HG03064 (cell line): ENCODE data around the gene KLK1.

ENCODE experiments used
- ATAC-seq: cut with Tn5 transposase; IDR thresholded peaks from one replicate; pipeline ENCODE4 v1.9.1; 2021; ENCODE audit warnings: low read depth; ENCODE audit not compliant: unreplicated experiment

The KLK1 gene

DNA sequence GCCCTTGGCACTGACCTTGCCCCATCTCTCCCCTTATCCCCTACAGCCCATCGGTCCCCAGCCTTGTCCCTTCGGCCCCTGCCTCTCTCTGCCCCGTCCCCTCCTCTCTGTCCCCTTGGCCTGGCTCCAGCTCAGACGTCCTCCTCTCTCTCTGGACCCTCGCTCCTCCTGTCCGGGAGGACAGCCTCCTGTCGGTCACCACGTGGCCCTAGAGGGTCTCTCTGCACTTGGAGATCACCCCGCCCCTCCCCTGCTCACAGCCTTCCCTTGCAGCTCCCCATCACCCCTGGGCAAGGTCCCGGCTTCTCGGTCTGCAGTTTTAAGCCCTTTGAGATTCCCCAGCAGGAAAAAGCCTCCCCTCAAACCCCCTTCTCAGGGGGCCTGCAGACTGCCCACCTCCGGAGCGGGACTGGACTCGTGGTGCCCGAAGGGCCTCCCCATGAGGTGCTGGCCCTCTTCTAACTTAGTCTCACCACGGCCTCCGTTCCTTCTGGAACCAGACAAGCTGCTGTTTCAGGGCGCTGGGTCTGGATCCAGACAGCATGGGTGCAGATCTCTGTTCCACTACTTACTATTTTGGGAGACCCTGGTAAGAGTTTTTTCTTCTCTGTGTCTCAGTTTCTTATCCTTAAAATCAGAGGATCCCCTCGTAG is 13.1 kb upstream of the KLK1 start:
- ATAC-seq: no peak

DNA sequence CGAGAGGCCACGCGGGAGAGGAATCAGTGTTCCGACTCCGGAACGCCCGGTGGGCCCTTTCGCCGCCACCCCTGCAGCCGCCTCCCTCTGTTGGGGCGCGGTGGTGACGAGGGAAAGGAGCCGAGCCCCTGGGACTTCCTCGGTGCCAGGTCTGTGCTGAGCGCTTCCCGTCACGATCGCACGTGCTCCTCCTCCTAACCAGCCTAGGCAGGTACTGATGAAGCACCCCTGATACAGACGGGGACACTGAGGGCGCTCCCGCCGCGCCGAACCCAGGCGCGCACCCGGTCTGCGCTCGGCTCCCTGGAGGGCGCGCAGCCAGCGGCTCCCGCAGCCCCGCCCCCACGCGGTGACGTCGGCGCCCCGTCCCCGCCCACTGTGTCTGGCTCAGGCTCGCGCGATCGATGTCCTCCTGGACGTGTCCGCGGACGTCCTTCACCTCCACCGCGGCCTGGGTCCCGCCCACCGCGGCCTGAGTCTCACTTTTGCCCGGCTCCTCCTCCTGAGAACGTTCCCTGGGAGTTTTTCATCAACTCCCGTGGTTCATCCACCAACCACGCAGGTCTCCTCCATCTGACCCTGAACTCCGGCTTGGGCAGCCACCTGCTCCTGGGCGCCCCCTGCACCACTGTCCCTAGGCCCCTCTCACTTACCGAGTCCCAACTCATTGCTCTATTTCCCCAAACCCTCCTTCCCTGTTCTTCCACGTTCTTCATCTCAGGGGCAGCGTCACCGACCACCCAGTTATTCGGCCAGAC is 12.4 kb upstream of the KLK1 start:
- peak; percentile 61 for ATAC-seq

GRCh38 chr19:50835103-50835784 is 11.7 kb upstream of the KLK1 start:
- no peak for ATAC-seq

DNA sequence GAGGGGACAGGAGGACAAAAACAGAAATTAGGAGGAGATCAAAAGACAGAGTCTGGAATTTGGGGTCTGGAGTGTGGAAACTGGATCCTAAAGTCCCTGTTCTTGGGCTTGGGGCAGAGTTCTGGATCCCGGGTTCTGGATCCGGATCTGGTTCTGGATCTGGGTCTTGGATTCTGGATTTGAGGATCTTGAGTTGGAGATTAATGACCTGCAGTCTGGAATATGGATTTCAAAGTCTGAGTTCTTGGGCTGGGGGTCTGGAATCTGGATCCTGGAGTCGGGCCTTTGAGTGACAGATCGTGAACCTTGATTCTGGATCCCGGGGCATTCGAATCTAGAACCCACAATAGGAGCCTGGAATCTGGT is 10.2 kb upstream of the KLK1 start:
- no peak for ATAC-seq

DNA sequence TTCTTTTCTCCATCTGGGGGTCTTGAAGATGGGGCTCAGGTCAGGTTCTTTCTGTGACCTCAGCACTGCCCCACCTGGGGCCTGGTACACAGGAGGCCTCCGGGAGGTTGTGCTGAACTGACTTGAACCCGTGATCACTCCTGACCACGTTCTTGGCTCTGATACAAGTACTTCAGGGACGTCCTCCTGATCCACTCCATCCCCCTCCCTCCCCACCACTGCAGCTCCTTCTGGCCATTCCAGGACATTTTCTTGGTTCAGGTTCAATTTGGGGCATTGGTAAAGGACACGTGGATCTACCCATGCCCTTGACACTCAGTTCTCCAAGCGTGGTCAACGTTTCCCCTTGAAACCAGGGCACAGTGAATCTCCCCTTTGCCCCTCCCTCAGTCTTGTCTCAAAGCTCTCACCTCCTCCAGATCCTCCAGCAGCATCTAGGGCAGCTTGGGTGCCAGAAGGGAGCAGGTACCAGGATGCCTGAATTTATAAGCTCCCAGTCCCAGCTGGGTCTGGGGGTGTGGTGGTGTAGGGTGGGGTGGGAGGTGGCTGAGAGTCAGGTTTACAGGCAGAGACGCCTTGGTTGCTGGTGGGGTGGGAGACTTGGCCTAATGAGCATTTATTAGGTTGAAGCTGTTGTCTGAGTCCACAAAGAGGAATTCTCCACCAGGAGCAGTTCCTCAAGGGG is 9.7 kb upstream of the KLK1 start, which contains the start of gene KLK15:
Gene KLK15, minus strand, starts transcription at position 458 of the 685 bp plus-strand sequence. CDS start 2,082 bp downstream, outside the sequence.
- ATAC-seq: no peak

GRCh38 chr19:50832666-50833065 is 9.1 kb upstream of the KLK1 start:
- ATAC-seq: no peak

GRCh38 chr19:50831026-50831396 is 7.4 kb upstream of the KLK1 start:
- ATAC-seq: no peak

DNA sequence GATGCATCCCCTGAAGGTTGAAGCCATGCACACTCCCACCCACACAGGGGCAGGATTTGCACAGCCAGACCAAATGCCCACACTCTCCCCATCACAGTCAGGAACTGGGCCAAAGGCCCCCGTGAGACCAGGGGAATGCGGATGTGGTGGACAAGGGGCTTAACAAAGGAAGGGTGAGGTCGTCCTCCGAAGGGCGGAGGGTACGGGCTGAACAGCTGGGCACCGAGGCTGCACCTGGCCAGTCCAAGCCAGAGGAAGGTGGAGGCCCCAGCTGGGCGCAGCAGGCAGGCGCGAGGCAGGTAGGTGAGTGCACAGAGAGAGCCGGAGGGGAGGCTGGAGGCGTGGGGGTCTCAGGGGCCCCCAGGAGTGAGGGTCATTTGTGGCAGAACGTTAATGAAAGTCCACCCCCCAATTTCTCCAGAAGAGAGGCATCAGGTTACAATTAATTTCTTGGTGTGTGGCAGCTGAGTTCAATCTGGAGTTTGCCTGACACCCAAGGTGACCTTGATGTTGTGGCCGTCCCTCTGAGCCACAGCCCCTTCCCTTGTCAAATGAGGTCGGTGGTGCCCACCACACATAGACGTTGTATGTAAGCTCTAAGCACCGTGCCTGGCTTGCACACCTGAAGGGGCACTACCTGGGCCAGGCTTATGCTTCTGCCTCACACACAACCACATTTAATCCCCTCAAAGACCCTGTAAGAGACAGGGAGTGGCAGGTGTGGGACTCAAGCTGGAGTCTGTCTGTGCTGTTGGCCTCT is 6.9 kb upstream of the KLK1 start:
- no peak for ATAC-seq

- ATAC-seq: no peak
Measured at GRCh38 chr19:50829801-50830200, 6.2 kb upstream of the KLK1 start.

- ATAC-seq: no peak
Measured at GRCh38 chr19:50827476-50827875, 3.9 kb upstream of the KLK1 start.

DNA sequence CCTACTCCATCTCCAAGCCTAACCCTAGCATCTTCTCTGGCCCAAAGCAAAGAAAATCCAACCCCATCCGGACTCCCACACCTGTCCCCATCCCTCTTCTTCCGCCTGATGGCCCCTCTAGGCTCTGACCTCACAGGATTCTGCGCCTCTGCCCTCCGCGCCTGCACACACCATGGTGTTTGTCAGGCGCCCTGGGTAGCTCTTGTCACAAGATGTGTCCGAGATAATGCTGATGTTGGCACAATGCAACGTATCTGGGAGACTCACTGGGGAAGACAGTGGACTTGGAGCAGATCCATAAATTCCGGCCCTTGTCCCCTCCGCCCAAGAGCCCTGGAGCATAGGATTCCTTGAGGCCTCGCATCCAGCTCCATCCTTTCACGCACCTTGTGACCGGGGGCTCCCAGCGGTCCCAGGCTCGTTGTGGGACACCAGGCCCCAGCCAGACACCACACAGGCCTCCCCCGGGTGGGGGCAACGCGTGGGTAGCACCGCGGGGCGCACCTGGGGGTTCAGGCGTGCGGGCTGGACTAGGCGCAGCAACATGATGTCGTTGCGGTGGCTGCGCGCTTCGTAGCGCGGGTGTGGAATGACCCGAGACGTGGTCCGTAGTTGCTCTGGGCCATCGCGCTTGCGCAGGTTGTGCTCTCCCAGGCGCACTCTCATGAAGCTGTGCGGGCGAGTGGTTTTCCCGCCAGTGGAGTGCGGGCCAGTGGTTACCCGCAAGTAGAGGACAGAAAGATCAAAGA is 3.1 kb upstream of the KLK1 start:
- ATAC-seq: no peak

DNA sequence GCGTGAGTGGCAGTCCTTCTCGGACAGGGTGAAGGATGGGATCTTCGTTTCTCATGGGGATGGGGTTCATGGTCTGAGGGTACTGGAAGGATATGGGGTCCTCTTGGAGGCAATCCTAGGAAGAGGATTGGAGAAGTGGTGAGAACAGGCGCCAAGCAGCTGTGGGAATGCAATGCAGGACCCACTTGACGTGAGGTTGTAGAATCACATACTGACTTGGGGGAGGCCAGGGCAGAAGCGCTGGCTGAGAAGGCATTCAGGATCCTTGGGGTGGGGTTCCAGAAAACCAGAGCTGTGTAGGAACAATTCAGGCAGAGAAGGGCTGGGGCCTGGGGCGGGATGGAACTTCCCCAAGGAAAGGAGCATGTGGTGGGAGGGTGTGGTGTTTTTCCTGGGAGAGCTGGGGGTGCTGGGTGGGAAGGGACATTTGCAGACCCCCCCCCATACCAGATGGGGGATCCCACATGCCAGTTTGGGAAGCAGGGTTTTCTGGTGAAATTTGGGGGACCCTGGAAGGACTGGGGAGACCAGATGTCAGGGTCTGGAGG is 852 bp downstream of the KLK1 start:
- ATAC-seq: no peak

- ATAC-seq: no peak
Measured at GRCh38 chr19:50821622-50822021, 2.0 kb downstream of the KLK1 start.

DNA sequence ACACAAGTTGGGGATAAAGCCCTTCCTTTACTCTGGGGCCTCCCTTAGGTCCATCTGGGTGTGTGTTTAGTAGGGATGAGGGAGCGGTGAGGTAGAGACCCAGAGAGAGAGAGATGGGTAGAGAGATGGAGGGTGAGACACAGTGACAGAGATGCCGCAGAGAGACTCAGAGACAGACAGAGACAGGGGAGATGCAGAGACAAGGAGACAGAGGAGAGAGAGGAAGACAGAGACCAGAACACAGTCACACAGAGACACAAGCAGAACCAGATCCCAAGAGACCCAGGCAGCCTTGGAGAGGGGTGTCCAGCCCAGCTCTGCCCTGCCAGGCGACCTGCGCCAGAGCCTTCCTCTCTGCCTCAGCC is 2.4 kb downstream of the KLK1 start:
- ATAC-seq: no peak

DNA sequence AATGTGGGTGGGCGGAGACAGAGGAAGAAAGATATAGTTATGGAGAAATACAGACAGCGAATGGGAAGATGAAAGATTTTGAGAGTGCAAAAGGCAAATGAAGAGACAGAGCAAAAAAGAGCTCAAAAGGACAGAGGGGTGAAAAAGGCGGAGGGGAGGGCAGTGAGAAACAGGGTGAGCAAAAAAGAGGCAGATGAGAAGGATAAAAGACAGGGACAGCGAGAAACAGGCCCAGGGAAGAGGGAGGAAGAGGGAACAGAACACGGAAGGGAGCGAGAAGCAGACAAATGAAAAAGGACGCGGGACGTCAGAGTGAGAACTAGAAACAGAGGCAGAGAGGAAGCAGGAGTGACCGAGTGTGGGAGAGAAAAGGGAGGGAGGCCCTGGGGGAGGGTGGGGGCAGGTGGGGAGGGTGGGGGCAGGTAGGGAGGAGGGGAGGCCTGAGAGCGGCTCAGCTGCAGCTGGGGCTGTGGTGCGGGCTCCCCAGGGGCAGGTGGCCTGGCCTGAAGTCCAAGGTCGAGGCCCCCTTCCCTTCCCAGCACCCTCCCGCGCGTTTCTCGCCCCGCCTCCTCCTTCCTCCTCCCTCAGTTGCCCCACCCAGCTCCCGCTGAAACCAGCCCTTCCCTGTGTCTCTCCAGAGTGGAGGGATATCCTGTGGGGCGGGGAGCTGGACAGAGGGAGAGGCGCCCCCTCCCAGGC is 2.9 kb downstream of the KLK1 start:
- ATAC-seq: no peak

- ATAC-seq: no peak
Measured at GRCh38 chr19:50820086-50820485, 3.5 kb downstream of the KLK1 start.

DNA sequence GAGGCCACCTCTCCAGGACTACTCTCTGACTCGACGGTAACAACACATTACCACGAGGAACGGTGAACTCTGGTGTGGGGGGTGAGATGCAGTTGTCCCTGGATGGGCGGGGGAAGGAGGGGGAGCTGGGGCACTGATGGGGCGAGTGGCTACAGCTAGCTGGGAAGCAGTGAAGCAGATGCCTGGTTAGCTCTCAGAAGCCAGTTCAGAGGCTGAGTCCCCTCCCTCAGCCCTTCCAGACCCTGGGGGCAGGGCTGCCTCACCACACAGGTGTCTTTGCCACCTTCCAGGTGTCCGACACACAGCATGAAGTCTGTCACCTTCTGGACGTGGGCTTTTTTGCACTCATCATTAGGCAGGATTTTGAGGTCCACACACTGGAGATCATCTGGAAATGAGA is 4.0 kb downstream of the KLK1 start:
- ATAC-seq: no peak

- ATAC-seq: no peak
Measured at GRCh38 chr19:50818859-50819472, 4.6 kb downstream of the KLK1 start.
